Caco-2 (cell line): ENCODE results near the gene CGA. TPM values are rescaled to one million over a fixed set of nuclear protein-coding genes. Genes with fewer than 3 reads are reported as not detected.

Source experiments
- BruUV-seq: library from RNA; stranded (reverse); fragments of 400-500 nt; replicated peaks from 2 replicates; lab custom pipeline; 2021; lab: Mats Ljungman, UMichigan
- CTCF ChIA-PET: fragments of 300-600 bp; sonication (Branson Sonifier 250); formaldehyde crosslinking; loops from one replicate; lab custom pipeline; 2022; ENCODE audit warnings: antibody characterized with exemption; lab: Charles Lee
- POLR2A ChIA-PET: fragments of 300-600 bp; sonication (Branson Sonifier 250); formaldehyde crosslinking; loops from one replicate; lab custom pipeline; 2022; ENCODE audit warnings: antibody characterized with exemption; lab: Charles Lee
- DNase-seq, 2 experiments: peaks; one replicate each; pipeline versions ENCODE4 v3.0.0 to v3.0.0-alpha.2; 2020 to 2022
- H3K27me3 ChIP-seq: replicated peaks from 2 replicates; pipeline ENCODE4 v1.6.0; 2011; ENCODE audit warnings: low read length; ENCODE audit not compliant: control insufficient read depth, insufficient read depth
- H3K36me3 ChIP-seq: 2 replicates; pipeline ENCODE4 v1.5.1; 2011; ENCODE audit warnings: low read length; ENCODE audit not compliant: control insufficient read depth, insufficient read depth
- H3K4me1 ChIP-seq: fragments of 250-450 bp; sonication (Bioruptor Pico); 2 replicates; pipeline ENCODE4 v1.5.1; 2020; ENCODE audit warnings: mild to moderate bottlenecking
- H3K4me3 ChIP-seq: 2 replicates; pipeline ENCODE4 v1.5.1; 2011; ENCODE audit warnings: low read depth, mild to moderate bottlenecking, control low read depth, low read length
- H3K9me3 ChIP-seq: fragments of 250-450 bp; sonication (Bioruptor Pico); 2 replicates; pipeline ENCODE4 v1.5.1; 2020; ENCODE audit warnings: mild to moderate bottlenecking, moderate library complexity
- H3K27ac Mint-ChIP-seq: one replicate; pipeline ENCODE4 v1.8.0; 2022; ENCODE audit warnings: mixed read lengths; ENCODE audit not compliant: unreplicated experiment
- H3K27me3 Mint-ChIP-seq: one replicate; pipeline ENCODE4 v1.8.0; 2022; ENCODE audit warnings: mixed read lengths; ENCODE audit not compliant: insufficient read depth, unreplicated experiment
- H3K36me3 Mint-ChIP-seq: one replicate; pipeline ENCODE4 v1.8.0; 2022; ENCODE audit warnings: mild to moderate bottlenecking, mixed read lengths; ENCODE audit not compliant: insufficient read depth, unreplicated experiment
- H3K4me1 Mint-ChIP-seq: one replicate; pipeline ENCODE4 v1.8.0; 2022; ENCODE audit warnings: low read depth, mixed read lengths; ENCODE audit not compliant: unreplicated experiment
- H3K4me3 Mint-ChIP-seq: one replicate; pipeline ENCODE4 v1.8.0; 2022; ENCODE audit warnings: mild to moderate bottlenecking, moderate library complexity, mixed read lengths; ENCODE audit not compliant: unreplicated experiment
- H3K9me3 Mint-ChIP-seq: one replicate; pipeline ENCODE4 v1.8.0; 2022; ENCODE audit warnings: mixed read lengths; ENCODE audit not compliant: unreplicated experiment
- intact Hi-C: fragments of 100-400 bp; cut with micrococcal nuclease; formaldehyde crosslinking; loops from one replicate; pipeline ENCODE4 v1.10.0; 2022; ENCODE audit not compliant: unreplicated experiment
- total RNA-seq: library from RNA; stranded (reverse); gene quantifications from 2 replicates; pipeline ENCODE4 v1.2.3, GENCODE V29; 2022
- TF ChIP-seq, protein P1 (sequence below), 2 experiments: fragments of 200-600 bp in 1 of 2; IDR thresholded peaks; 1 replicate in 1 of 2; 2 replicates in 1 of 2; pipeline versions ENCODE4 v1.5.1 to v1.8.0; 2011 to 2022; ENCODE audit warnings: antibody characterized with exemption in 1 of 2, control low read depth in 1 of 2, inconsistent platforms in 1 of 2, low read depth in 1 of 2, low read length in 1 of 2, mild to moderate bottlenecking in 1 of 2, moderate library complexity in 1 of 2; ENCODE audit not compliant: insufficient read depth in 1 of 2, severe bottlenecking in 1 of 2, unreplicated experiment in 1 of 2

The CGA gene
- total RNA-seq, 1 experiment from 2014 or later = not detected

DNA sequence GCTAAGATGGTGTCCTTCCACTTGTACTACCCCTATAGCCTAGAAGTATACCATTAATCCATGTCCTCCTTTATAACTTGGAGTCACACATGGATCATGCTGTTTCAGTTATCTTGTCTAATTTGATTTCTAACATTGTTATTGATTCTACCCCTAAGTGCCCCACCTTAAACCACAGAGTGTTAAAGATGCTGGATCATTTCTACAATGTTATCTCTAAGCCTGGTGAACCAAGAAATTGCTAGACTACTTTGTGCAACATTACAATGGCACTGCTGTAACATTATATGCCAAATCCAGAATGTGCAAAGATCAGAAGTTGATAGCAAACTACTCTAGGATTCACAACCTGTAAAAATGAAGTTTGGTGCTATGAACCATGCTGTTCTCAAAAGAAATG lies 1.7 kb downstream of the CGA start:
- Histone ChIP-seq H3K4me3 (no peak overlapping the region), H3K9me3 (no peaks in the 10 kb centered on the region), H3K27me3 (no peaks in the 10 kb centered on the region), H3K36me3 (no peaks in the 10 kb centered on the region), H3K4me1 (no peaks in the 10 kb centered on the region)
- ChIA-PET POLR2A (no interaction called here), CTCF (no interaction called here)
- Mint-ChIP-seq H3K27ac (no peak overlapping the region), H3K36me3 (no peaks in the 10 kb centered on the region), H3K27me3 (peaks cover 6% of the 10 kb centered on the region), H3K4me3 (no peak overlapping the region), H3K4me1 (no peaks in the 10 kb centered on the region), H3K9me3 (no peaks in the 10 kb centered on the region)
- DNase-seq = no peak
- BruUV-seq = no TSS peak
- TF ChIP-seq, protein P1, sequence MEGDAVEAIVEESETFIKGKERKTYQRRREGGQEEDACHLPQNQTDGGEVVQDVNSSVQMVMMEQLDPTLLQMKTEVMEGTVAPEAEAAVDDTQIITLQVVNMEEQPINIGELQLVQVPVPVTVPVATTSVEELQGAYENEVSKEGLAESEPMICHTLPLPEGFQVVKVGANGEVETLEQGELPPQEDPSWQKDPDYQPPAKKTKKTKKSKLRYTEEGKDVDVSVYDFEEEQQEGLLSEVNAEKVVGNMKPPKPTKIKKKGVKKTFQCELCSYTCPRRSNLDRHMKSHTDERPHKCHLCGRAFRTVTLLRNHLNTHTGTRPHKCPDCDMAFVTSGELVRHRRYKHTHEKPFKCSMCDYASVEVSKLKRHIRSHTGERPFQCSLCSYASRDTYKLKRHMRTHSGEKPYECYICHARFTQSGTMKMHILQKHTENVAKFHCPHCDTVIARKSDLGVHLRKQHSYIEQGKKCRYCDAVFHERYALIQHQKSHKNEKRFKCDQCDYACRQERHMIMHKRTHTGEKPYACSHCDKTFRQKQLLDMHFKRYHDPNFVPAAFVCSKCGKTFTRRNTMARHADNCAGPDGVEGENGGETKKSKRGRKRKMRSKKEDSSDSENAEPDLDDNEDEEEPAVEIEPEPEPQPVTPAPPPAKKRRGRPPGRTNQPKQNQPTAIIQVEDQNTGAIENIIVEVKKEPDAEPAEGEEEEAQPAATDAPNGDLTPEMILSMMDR (IDR thresholded peaks at IDR 0.05; ENCODE audit: insufficient read depth in 1 of 2, low read depth in 1 of 2, low read length in 1 of 2, severe bottlenecking in 1 of 2, unreplicated experiment in 1 of 2) = no peak
- intact Hi-C loops = no loop called here

DNA sequence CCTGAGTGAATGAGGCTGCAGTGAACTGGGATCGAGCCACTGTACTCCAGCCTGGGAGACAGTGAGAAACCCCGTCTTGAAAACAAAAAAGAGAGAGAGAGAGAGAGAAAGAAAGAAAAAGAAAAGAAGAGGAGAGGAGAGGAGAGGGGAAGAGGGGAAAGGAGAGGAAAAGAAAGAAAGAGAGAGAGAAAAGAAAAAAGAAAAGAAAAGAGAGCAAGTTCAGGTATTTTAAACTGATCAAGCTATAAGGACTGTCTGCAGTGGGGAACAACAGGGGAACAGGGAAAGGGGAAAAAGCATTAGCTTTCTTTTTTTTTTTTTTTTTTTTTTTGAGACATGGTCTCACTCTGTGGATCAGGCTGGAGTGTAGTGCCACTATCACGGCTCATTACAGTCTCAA lies 2.5 kb downstream of the CGA start:
- H3K4me1 ChIP-seq = no peaks in the 10 kb centered on the region
- Mint-ChIP-seq H3K9me3 (no peaks in the 10 kb centered on the region), H3K36me3 (no peaks in the 10 kb centered on the region), H3K4me3 (no peak overlapping the region), H3K27me3 (peaks cover 6% of the 10 kb centered on the region), H3K4me1 (no peaks in the 10 kb centered on the region), H3K27ac (no peak overlapping the region)
- no TSS peak for BruUV-seq
- no peaks in the 10 kb centered on the region for H3K27me3 ChIP-seq
- intact Hi-C loops = no loop called here
- no peak for DNase-seq
- POLR2A ChIA-PET = no interaction called here
- CTCF ChIA-PET = interaction anchor here (1.1 kb wide), 1 partner anchor 13 kb away, joined by 3 read pairs; no protein-coding TSS in a partner anchor
- no peaks in the 10 kb centered on the region for H3K36me3 ChIP-seq
- H3K4me3 ChIP-seq = no peak overlapping the region
- H3K9me3 ChIP-seq = no peaks in the 10 kb centered on the region
- TF ChIP-seq, protein P1 (IDR thresholded peaks at IDR 0.05; ENCODE audit: insufficient read depth in 1 of 2, low read depth in 1 of 2, low read length in 1 of 2, severe bottlenecking in 1 of 2, unreplicated experiment in 1 of 2) = no peak

DNA sequence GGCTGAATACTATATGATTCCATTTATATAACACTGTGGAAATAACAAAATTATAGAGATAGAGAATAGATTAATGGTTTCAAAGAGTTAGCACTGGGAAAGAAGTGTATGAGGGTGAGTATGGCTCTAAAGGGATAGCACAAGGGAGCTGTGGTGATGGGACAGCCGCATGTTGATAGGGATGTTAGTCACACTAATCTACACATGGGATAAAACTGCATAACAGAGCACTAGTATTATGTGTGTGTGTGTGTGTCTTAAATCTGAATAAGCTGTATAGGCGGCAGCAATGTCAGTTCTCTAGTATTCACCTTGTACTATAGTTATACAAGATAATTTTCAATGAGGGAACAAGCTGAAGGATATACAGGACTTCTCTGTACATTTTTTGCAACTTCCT lies 5.8 kb downstream of the CGA start:
- POLR2A ChIA-PET = no interaction called here
- Histone ChIP-seq H3K4me3 (no peak overlapping the region), H3K4me1 (no peaks in the 10 kb centered on the region), H3K27me3 (no peaks in the 10 kb centered on the region), H3K36me3 (no peaks in the 10 kb centered on the region), H3K9me3 (no peaks in the 10 kb centered on the region)
- no peaks in the 10 kb centered on the region for H3K36me3 Mint-ChIP-seq
- TF ChIP-seq, protein P1 (IDR thresholded peaks at IDR 0.05; ENCODE audit: insufficient read depth in 1 of 2, low read depth in 1 of 2, low read length in 1 of 2, severe bottlenecking in 1 of 2, unreplicated experiment in 1 of 2) = no peak
- H3K27me3 Mint-ChIP-seq = peaks cover 3% of the 10 kb centered on the region
- intact Hi-C loops = no loop called here
- CTCF ChIA-PET = no interaction called here
- no peak overlapping the region for H3K27ac Mint-ChIP-seq
- no peak overlapping the region for H3K4me3 Mint-ChIP-seq
- no peaks in the 10 kb centered on the region for H3K9me3 Mint-ChIP-seq
- no TSS peak for BruUV-seq
- H3K4me1 Mint-ChIP-seq = no peaks in the 10 kb centered on the region
- DNase-seq = no peak
